Posterior vena cava (tissue), 2 donors: ENCODE measurements around the gene CD99. TPM values are rescaled to one million over a fixed set of nuclear protein-coding genes. Genes with fewer than 3 reads are reported as not detected.
"Not testable (repeated sequence)": the region's sequence is repeated elsewhere in the genome, so short reads cannot be mapped to it uniquely, and the experiment has no call there.

Experiments
- DNase-seq: peaks from one replicate; pipeline ENCODE4 v3.0.0-alpha.2; 2020; ENCODE audit warnings: low spot score
- intact Hi-C, 2 donors: fragments of 100-400 bp; cut with DNase I; formaldehyde crosslinking; loops; one replicate each; pipeline versions ENCODE4 v1.14.1 to v1.14.2; 2022 to 2023
- total RNA-seq, 2 donors: library from RNA; stranded (reverse); fragmentation: NEBNext Ultra II Directional; extraction: Animal tissue kit (Norgen Biotek cat#: 25700); gene quantifications; one replicate each; pipeline ENCODE4 v1.2.1, GENCODE V29; 2021
- donor health status: DM: yes; HTN: yes; CAD: no.
- donor health status: DM: yes; HTN: yes; CAD: no.

CD99 gene
- total RNA-seq, 2 donors from 2014 or later: 298 to 369 TPM

DNA sequence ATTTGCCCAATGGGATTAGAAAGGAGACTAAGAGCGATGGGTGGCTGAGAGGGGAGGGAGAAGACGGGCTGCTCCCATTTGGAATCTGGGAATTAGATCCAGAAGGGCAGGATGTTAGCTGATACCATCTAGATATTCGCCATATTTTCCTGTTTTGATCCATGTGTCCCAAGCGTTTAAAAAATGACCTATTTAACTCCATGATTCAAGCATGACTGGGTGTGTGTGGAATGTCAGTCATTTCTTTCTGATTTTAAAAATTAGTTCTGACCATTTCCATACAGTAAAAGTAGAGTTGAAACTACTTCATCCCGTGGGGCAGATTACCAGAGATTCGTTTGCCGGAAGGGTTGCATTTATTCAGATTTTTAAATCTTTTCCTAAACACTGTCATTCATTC lies 61.3 kb downstream of the CD99 start:
- DNase-seq, intact Hi-C loops: not testable (repeated sequence)

DNA sequence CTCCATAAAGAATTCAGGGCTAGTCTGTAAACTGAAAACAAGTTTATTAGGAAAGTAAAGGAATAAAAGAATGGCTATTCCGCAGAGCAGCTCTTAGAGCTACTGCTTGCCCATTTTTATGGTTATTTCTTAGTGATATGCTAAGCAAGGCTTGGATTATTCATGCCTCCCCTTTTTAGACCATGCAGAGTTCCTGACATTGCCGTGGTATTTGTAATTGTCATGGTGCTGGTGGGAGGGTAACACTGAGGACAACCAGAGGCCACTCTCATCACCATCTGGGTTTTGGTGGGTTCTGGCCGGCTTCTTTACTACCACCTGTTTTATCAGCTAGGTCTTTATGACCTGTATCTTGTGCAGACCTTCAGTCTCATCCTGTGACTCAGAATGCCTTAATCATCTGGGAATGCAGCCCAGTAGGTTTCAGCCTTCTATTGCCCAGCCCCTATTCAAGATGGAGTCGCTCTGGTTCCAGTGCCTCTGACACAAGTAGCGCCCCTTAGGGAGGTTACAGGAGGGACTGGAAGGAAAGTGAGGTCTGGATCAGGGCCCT lies 64.1 kb downstream of the CD99 start:
- intact Hi-C loops, DNase-seq: not testable (repeated sequence)

DNA sequence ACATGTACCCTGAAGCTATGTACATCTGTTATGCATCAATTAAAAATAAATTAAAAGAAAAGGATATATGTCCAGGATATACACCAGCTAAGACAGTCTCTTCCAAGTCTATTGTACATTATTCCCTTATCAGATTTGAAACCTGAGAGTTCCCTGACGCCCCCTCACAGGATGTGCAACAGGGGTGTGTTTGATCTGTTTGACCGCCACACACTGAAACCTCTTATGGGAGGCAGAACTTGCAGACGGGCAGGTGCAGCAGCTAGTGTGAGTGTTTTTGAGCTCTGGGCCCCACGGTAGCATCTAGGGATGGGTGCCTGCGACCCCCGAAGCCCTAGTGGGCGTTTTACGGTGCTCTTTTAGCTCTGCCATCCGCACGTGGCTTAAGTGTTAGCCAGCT lies 65.5 kb downstream of the CD99 start:
- DNase-seq: no peak
- intact Hi-C loops: no loop called here

DNA sequence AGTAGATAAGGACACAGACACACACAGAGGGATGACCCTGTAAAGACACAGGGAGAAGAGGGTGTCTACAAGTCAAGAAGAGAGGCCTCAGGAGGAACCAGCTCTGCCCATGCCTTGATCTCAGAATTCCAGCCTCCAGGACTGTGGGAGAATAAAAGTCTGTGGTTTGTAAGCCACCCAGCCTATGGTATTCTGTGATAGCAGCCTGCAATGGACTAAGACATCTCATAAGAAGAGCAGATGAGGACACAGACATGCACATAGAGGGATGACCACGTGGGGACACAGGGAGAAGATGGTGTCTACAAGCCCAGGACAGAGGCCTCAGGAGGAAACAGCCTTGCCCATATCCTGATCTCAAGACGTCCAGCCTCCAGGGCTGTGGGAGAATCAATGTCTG lies 70.2 kb downstream of the CD99 start:
- intact Hi-C loops: loop anchor here in 1 of 2 donors (5.0 kb wide), 1 partner anchor 36 kb away; no protein-coding TSS in a partner anchor

DNA sequence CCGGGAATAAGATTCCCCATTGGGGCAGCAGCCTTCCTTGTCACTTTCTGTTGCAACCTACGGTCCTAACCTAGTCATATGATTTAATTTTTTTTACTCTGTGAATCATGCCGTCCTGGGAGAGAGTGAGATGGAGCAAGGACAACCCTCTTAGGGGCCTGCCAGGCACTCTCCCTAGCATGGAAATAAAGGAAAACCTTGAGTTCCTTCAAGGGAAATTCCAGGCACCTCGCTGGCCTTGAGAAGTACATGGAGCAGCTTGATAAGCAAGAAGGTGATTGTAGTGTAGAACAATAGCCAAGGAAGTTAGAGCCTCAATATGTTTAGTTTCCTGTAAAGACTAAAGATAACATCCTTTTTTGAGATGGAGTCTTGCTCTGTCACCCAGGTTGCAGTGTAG lies 71.6 kb downstream of the CD99 start:
- DNase-seq: not testable (repeated sequence)
- intact Hi-C loops: loop anchor here in 1 of 2 donors (5.0 kb wide), 1 partner anchor 35 kb away; no protein-coding TSS in a partner anchor

More for the DNA sequence above, 70.2 kb downstream of the CD99 start:
- no peak for DNase-seq

DNA sequence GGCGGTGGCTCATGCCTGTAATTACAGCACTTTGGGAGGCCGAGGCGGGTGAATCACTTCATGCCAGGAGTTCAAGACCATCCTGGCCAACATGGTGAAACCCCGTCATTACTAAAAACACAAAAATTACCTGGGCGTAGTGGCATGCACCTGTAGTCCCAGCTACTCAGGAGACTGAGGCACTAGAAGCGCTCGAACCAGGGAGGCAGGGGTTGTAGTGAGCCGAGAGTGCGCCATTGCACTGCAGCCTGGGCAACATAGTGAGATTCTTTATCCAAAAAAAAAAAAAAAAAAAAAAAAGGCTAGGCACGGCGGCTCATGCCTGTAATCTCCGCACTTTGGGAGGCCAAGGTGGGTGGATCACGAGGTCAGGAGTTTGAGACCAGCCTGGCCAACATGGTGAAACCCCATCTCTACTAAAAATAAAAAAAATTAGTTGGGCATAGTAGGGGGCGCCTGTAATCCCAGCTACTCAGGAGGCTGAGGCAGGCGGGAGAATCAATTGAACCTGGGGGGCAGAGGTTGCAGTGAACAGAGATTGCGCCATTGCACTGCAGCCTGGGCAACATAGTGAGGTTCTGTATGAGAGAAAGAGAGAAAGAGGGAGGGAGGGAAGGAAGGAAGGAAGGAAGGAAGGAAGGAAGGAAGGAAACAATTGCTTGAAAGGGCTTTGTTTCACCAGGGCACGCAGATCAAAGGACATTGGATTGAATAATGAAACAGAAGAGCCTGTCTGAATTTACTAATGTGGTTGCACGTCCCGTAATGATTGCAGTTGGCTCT lies 73.9 kb downstream of the CD99 start:
- intact Hi-C loops: loop anchor here in 1 of 2 donors (5.0 kb wide), 1 partner anchor 32 kb away; no protein-coding TSS in a partner anchor
- DNase-seq: not testable (repeated sequence)

DNA sequence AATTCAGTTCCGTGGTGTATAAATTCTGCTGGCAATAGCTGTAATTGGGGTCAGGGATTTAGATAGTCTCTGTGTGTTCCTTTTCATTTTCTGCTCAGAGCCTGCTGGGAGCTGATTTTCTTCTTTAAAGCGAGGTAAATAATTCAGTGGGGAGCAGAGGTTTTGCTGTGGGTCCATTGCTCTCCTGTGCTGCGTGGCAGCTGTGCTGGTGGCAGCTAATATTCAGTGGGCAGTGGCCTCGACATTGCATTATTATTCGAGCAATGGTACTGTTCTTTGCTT lies 74.4 kb downstream of the CD99 start:
- DNase-seq: no peak
- intact Hi-C loops: no loop called here

DNA sequence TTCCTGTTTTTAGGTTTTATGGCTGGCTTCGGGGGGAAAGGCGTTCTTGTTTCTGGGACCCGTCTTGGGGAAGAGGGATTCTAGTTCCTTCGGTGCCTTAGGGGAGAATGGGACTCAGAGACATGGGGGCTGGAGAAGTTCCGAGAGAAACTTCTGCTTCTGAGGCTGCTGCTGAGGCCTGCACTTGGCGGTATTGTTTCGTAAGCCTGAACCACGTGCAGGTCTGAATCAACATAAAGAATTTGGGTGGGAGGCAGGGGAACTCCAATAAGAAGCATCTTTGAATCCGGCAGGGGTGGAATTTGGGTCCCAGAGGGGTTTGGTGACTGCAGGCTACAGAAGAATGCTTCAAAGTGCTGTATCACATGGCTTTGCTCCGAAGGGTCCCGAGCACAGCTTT lies 75.8 kb downstream of the CD99 start:
- intact Hi-C loops: no loop called here
- no peak for DNase-seq

DNA sequence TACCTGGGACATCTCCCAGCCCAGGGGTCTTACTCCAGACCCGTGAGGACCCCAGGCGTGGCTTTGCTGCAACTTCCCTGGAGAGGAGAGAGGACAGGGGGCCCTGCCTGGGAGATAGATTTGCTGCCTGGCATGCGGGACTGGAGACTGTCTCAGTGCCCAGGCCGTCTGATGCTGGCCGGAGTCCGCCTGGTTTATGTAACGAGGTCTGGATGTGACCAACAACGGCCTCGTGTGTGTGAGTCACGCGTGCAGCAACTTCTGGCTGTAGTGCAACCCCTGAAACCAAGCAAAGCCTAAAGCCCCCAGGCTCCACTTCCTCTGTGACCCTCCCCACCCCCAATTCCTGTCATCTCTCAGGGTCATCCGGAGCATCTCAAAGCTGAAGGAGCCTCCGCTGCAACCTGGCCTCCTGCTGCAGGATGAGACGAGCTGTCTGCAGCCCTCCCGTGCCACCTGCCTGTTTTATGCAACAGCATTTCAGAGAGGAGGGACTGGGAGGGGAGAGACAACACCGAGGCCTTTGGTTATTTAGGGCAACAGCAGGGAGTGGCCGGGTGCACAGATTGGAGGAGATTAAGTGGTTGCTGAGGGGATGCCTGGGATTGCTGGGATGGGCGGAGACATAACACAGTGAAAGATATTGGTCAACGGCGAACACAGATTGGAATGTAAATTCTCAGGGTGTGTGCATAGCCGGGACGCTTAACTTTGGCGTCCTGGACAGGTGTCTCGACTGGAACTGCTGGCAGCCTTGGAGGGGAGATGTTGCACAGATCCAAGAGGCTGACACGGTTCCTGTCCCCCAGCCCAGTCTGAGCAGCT lies 76.7 kb downstream of the CD99 start:
- intact Hi-C loops: no loop called here
- DNase-seq: peak; percentile 88

DNA sequence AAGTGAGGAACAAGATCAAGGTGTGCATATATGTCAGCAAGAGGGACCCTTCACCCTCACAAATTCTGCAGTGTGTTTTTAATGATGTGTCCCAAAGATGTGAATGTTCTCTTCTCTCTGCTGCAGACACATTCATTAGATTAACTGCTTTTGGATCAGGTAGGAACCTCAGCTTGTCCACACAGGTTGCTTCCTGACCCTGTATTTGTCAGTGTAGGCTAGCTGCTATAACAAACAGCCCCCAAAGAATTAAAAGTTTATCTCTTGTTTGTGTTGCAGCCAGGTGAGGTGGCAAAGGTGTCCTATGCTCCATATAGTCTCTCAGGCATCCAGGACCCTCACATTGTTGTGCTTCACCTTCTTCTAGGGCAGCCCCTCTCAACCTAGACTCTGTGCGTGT lies 78.5 kb downstream of the CD99 start:
- DNase-seq: no peak
- intact Hi-C loops: no loop called here

DNA sequence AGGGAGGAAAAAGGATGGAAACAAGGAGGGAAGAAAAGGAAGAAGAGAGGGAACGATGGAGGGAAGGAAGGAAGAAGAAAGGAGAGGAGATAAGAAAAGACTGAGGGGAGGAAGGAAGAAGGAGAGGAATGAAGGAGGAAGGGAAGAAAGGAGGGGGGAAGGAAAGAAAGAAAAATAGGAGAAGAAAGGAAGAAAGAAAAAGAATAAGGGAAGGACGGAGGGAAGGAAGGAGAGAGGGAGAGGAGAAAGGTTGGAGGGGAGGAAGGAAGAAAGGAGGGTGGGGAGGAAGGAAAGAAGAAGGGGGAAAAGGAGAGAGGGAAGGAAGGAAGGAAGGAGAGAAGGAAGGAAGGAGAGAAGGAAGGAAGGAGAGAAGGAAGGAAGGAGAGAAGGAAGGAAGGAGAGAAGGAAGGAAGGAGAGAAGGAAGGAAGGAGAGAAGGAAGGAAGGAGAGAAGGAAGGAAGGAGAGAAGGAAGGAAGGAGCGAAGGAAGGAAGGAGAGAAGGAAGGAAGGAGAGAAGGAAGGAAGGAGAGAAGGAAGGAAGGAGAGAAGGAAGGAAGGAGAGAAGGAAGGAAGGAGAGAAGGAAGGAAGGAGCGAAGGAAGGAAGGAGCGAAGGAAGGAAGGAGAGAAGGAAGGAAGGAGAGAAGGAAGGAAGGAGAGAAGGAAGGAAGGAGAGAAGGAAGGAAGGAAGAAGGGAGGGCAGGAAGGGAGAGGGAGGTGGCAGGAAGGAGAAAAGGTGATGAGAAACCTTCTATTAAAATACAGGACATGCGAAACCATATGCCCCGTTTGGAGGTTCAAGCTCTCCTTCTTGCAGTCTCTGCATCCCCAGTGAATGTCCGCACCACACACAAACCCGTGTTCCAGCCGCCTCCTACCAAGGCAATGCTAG lies 82.3 kb downstream of the CD99 start:
- DNase-seq, intact Hi-C loops: not testable (repeated sequence)

DNA sequence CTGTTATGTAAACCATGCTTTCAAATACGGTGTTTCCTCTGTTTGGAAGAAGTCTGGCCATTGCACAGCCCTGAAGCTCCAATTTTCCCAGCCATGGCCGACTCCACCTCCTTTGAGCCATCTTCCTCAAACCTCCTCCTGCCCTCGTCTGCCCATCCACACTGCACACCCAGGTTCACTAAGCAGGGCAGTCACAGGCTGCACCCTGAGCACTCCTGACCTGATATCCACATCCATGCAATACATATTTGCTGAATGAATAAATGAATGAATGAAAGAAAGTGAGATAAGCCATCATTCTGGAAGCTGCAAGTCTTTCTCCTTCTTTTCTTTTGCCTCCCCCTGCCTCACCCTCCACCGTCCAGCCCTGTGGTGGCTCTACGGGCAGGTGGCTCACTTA lies 83.0 kb downstream of the CD99 start:
- intact Hi-C loops: no loop called here
- DNase-seq: no peak

DNA sequence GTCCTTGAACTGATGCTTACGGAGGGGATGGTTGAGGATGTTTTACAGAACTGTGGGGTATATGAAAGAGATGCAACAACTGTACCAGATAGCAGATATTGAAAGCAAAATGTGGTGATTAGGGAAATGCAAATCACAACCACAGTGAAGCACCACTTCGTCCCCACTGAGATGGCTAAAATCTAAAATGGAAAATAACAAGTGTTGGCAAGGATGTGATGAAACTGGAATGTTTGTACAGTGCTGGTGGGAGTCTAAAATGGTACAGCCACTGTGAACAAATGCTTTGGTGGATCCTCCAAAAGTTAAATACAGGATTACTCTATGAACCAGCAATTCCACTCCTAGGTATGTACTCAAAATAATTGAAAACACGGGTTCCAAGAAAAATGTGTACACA lies 83.7 kb downstream of the CD99 start:
- DNase-seq: no peak
- intact Hi-C loops: no loop called here

DNA sequence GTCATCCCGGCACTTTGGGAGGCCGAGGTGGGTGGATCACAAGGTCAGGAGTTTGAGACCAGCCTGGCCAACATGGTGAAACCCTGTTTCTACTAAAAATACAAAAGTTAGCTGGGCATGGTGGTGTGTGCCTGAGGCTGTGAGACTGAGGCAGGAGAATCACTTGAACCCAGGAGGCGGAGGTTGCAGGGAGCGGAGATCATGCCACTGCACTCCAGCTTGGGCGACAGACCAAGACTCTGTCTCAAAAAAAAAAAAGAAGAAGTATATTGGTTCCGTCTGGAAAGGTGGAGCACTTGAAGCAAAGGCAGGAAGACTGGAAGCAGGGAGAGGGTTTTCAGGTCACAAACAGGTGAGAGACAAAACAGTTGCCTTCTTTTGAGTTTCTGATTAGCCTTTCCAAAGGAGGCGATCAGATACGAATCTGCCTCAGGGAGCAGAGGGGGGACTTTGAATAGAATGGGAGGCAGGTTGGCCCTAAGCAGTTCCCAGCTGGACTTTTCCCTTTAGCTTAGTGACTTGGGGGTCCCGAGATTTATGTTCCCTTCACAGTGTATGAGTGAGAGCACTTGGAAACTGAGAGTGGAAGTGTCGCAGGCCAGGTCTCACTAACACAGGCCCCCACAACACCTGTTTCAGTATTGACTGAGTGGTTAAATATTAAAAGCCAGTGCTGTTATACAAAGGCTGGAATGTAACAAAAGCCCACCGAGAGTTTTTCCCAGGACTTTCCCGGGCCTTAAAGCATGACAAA lies 89.6 kb downstream of the CD99 start:
- DNase-seq, intact Hi-C loops: not testable (repeated sequence)

DNA sequence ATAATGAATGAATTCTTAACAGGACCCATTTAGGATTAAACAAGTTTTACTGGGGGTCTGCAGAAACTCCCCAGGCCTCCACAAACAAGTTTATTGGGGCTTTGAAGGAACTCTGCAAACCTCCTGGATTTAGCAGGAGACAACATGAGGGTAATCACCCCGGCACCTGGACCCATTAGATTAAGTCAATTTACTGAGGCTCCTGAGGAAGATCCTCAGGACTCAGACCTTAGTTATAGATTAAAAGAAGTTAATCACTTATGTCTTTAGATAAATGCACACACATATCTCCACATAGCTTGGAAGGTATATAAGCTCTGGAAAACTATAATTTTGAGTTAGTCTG lies 90.1 kb downstream of the CD99 start:
- intact Hi-C loops: no loop called here
- DNase-seq: no peak

DNA sequence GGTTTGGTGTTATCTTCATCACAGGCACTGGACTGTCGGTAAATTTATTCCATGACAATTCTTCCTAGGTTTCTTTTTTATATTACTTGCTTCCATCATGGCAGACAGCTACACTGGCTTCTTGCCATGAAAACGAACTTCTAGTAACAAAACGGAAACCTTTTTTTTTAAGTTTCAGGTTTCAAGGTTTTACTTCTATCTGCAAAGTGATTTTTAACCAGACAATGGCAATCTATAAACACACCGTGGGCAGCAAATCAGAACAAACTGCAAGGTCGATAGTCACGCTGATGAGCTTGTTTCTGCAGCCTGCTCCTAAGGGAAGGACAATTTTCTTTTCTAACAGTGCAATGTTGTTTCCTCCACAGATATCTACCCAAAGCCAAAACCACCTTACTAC lies 90.6 kb downstream of the CD99 start:
- intact Hi-C loops: no loop called here
- no peak for DNase-seq

DNA sequence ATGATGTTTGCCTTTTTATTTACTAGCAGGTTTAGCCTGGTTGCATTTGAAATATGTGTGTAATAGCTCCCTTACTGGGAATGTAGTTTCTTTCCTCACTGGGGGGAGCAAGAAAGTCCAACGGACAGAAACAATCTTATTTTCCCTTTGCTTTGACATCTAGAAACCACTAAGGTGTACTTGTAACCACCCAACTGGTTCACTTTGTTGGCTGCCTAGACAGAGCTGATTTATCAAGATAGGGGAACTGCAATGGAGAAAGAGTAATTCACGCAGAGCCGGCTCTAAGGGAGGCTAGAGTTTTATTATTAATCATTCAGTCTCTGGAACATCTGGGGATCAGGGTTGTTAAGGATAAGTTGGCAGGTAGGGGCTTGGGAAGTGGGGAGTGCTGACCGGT lies 91.1 kb downstream of the CD99 start:
- no peak for DNase-seq
- intact Hi-C loops: no loop called here

DNA sequence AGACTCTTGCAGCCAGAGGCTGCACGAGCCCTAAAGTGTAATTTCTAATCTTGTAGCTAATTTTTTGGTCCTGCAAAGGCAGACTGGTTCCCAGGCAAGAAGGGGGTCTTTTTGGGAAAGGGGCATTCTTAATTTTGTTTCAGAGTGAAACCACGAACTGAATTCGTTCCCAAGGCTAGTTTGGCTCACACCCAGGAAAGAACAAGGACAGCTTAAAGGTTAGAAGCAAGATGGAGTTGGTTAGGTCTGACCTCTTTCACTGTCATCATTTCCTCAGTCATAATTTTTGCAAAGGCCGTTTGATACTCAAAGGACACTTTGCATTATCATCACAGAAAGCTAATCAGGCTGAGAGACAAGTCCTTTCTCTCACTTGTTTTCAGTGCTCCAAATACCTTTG lies 91.7 kb downstream of the CD99 start:
- intact Hi-C loops: no loop called here
- no peak for DNase-seq

DNA sequence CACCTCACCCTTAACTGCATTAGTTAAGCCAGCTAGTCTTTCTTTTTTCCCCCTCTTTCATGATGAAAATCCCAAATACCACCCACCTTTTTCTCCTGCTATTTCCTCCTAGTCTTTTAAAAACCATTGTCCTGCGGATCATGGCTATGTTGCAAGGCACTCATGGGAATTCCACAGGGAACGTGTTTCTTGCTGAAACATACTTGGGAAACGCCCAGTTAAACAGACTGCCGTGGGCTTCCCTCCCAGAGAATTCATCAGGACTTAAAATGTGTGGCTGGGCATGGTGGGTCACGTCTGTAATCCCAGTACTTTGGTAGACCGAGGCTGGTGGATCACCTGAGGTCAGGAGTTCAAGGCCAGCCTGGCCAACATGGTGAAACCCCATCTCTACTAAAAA lies 92.9 kb downstream of the CD99 start:
- intact Hi-C loops: no loop called here
- DNase-seq: peak; percentile 34
